Fibroblast of skin of scalp (primary cell): Measurements from ENCODE around the gene SAMD5.
"Not testable (repeated sequence)": the region's sequence is repeated elsewhere in the genome, so short reads cannot be mapped to it uniquely, and the experiment has no call there.

Experiments
- DNase-seq: peaks from one replicate; pipeline ENCODE4 v3.0.0-alpha.2; 2013

The SAMD5 gene

GRCh38 chr6:147528511-147529145, 20.1 kb downstream of the SAMD5 start:
- peak; percentile 2 for DNase-seq

- no peak for DNase-seq
These were observed 21.9 kb downstream of the SAMD5 start for GRCh38 chr6:147530132-147531060.

- DNase-seq: no peak
These were observed 22.8 kb downstream of the SAMD5 start for GRCh38 chr6:147531321-147531720.

GRCh38 chr6:147534116-147534860, 25.8 kb downstream of the SAMD5 start:
- no peak for DNase-seq

- DNase-seq: no peak
These were observed 30.3 kb downstream of the SAMD5 start for GRCh38 chr6:147538821-147539220.

- DNase-seq: no peak
These were observed 31.6 kb downstream of the SAMD5 start for GRCh38 chr6:147540075-147540474.

- DNase-seq: not testable (repeated sequence)
These were observed 33.9 kb downstream of the SAMD5 start for GRCh38 chr6:147542436-147542835.

- DNase-seq: no peak
These were observed 35.9 kb downstream of the SAMD5 start for GRCh38 chr6:147544420-147544819.

GRCh38 chr6:147546501-147547368, 38.2 kb downstream of the SAMD5 start:
- DNase-seq: peak; percentile 1

GRCh38 chr6:147547369-147547902, 38.9 kb downstream of the SAMD5 start:
- DNase-seq: no peak

GRCh38 chr6:147548921-147549475, 40.5 kb downstream of the SAMD5 start:
- no peak for DNase-seq

GRCh38 chr6:147549531-147549930, 41.0 kb downstream of the SAMD5 start:
- no peak for DNase-seq

- no peak for DNase-seq
These were observed 43.5 kb downstream of the SAMD5 start for GRCh38 chr6:147551976-147552375.

- no peak for DNase-seq
These were observed 44.6 kb downstream of the SAMD5 start for GRCh38 chr6:147553099-147553498.

GRCh38 chr6:147554281-147554680, 45.8 kb downstream of the SAMD5 start:
- no peak for DNase-seq

- no peak for DNase-seq
These were observed 50.5 kb downstream of the SAMD5 start for GRCh38 chr6:147559006-147559405.

- no peak for DNase-seq
These were observed 52.2 kb downstream of the SAMD5 start for GRCh38 chr6:147560670-147561069.

GRCh38 chr6:147561726-147562125, 53.2 kb downstream of the SAMD5 start:
- no peak for DNase-seq

- DNase-seq: no peak
These were observed 55.0 kb downstream of the SAMD5 start for GRCh38 chr6:147563472-147563871.

- peak; percentile 7 for DNase-seq
These were observed 56.1 kb downstream of the SAMD5 start for GRCh38 chr6:147564556-147564955.

GRCh38 chr6:147566244-147566898, 57.9 kb downstream of the SAMD5 start:
- no peak for DNase-seq
